Left forelimb (tissue), 1 donor: ENCODE results near the gene HRG.
"Not testable (repeated sequence)": the region's sequence is repeated elsewhere in the genome, so short reads cannot be mapped to it uniquely, and the experiment has no call there.

ENCODE experiments used
- DNase-seq: peaks from one replicate; pipeline ENCODE4 v3.0.0-alpha.2; 2018; ENCODE audit warnings: low spot score

HRG gene

GRCh38 chr3:186665625-186666188 lies at the start of gene HRG:
Gene HRG, plus strand, starts transcription at chr3:186666014. Its CDS starts 18 bp downstream, at chr3:186666032.
- no peak for DNase-seq

GRCh38 chr3:186616299-186616617 lies 49.6 kb upstream of the HRG start:
- DNase-seq = no peak

GRCh38 chr3:186617036-186617946 lies 48.5 kb upstream of the HRG start:
- DNase-seq = peak; percentile 74

- no peak for DNase-seq
These were observed 47.4 kb upstream of the HRG start for GRCh38 chr3:186618318-186618938.

- DNase-seq = no peak
These were observed 46.0 kb upstream of the HRG start for GRCh38 chr3:186619787-186620212.

GRCh38 chr3:186620213-186621092 lies 45.4 kb upstream of the HRG start:
- DNase-seq = no peak

- DNase-seq = no peak
These were observed 43.7 kb upstream of the HRG start for GRCh38 chr3:186621894-186622650.

- DNase-seq = no peak
These were observed 43.0 kb upstream of the HRG start for GRCh38 chr3:186622651-186623310.

GRCh38 chr3:186624598-186624997 lies 41.2 kb upstream of the HRG start:
- no peak for DNase-seq

- DNase-seq = no peak
These were observed 40.2 kb upstream of the HRG start for GRCh38 chr3:186625600-186626042.

GRCh38 chr3:186626254-186626847 lies 39.5 kb upstream of the HRG start:
- DNase-seq = no peak

- no peak for DNase-seq
These were observed 37.9 kb upstream of the HRG start for GRCh38 chr3:186627852-186628414.

- DNase-seq = no peak
These were observed 37.1 kb upstream of the HRG start for GRCh38 chr3:186628756-186629155.

GRCh38 chr3:186630950-186631641 lies 34.7 kb upstream of the HRG start:
- no peak for DNase-seq

- no peak for DNase-seq
These were observed 32.3 kb upstream of the HRG start for GRCh38 chr3:186633481-186633880.

GRCh38 chr3:186634207-186634606 lies 31.6 kb upstream of the HRG start:
- not testable (repeated sequence) for DNase-seq

- DNase-seq = no peak
These were observed 30.3 kb upstream of the HRG start for GRCh38 chr3:186635532-186635931.

- DNase-seq = no peak
These were observed 29.3 kb upstream of the HRG start for GRCh38 chr3:186636536-186636935.

- DNase-seq = no peak
These were observed 28.1 kb upstream of the HRG start for GRCh38 chr3:186637686-186638085.
